Measurements from ENCODE around the gene ADRA2B.
"Not testable (repeated sequence)": the region's sequence is repeated elsewhere in the genome, so short reads cannot be mapped to it uniquely, and the experiment has no call there.

Gene ADRA2B

GRCh38 chr2:96088340-96089335 is 27.7 kb downstream of the ADRA2B start:
- DNase-seq (ENCODE audit: low read depth), result no peak

DNA sequence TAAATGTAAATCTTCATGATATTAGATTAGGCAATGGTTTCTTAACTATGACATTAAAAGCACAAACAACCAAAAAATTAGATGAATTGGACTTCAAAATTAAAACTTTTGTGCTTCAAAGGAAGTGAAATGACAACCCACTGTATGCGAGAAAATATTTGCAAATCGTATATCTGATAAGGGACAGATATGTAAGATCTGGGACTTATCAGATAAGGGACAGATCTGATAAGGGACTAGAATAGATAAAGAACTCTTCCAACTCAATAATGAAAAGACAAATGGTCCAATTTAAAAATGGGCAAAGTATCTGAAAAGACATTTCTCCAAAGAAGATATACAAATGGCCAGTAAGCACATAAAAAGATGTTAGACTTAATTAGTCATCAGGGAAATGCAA is 29.2 kb downstream of the ADRA2B start:
- no peak for DNase-seq (ENCODE audit: low read depth)

- DNase-seq (ENCODE audit: low read depth), result no peak
Observed at GRCh38 chr2:96085541-96086355, 30.6 kb downstream of the ADRA2B start.

DNA sequence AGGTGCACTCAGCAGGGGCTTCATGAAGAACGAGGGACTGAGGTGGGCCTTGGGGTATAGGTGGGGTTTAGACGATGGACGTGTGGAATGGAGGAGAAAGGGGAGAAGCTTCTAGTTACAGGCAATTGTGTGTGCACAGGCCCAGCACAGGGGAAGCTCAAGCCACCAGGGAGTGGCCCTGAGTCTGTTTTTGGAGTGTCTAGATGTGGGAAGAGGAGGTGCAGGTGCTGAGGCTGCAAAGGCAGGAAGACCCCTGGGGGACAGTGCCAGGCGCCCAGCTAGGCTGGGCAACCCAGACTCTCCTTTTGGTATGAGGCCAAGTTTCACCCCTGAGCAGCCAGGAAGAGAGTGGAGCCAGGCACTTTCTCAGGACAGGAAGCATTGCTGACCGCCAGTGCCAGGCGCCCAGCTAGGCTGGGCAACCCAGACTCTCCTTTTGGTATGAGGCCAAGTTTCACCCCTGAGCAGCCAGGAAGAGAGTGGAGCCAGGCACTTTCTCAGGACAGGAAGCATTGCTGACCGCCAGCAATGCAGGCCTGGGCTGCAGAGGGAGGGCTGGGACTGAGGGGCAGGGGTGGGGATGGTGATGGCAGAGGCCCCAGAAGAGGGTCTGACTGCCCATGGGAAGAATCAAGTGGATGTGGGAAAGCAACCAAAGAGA is 31.4 kb downstream of the ADRA2B start:
- DNase-seq (ENCODE audit: low read depth), result not testable (repeated sequence)

DNA sequence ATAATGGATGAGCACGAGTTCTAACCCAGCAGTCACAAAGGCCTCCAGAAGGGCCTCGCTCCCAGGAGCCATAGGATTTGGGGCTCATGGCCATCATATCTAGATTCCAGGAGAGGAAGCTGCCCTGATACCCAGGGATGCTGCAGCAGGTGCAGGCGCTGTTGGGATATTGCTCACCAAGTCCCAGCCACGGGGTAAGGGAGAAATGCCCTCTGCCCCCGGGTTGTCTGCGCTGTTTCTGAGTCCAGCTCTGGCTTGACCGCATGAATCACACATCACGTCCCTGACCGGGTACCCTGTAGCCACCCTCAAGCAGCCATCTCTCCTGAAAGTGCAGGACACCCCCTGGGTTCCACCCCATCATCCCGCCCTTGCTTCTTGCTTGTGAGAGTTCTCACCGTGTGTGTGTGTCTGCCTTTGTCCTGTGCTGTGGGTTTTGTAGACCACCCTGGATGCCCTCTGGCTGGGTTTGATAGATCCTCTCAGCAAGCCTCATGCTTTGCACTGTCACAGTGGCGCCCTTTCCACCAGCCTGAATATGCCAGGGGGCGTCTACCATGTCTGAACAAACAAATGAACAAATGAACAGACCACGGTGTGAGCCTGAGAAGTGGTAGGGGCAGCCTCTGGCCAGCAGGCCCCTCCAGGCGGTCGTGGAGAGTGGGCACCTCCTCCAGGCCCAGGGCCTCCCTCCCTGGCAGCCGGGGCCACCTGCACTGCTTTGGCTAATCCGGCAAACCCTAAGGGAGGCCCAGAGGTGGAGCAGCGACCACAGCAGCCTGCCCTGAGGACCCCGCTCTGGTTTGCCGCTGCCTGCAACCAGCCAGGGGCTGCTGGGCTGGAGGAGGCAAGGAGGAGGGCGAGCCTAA is 32.1 kb downstream of the ADRA2B start:
- no peak for DNase-seq (ENCODE audit: low read depth)

DNA sequence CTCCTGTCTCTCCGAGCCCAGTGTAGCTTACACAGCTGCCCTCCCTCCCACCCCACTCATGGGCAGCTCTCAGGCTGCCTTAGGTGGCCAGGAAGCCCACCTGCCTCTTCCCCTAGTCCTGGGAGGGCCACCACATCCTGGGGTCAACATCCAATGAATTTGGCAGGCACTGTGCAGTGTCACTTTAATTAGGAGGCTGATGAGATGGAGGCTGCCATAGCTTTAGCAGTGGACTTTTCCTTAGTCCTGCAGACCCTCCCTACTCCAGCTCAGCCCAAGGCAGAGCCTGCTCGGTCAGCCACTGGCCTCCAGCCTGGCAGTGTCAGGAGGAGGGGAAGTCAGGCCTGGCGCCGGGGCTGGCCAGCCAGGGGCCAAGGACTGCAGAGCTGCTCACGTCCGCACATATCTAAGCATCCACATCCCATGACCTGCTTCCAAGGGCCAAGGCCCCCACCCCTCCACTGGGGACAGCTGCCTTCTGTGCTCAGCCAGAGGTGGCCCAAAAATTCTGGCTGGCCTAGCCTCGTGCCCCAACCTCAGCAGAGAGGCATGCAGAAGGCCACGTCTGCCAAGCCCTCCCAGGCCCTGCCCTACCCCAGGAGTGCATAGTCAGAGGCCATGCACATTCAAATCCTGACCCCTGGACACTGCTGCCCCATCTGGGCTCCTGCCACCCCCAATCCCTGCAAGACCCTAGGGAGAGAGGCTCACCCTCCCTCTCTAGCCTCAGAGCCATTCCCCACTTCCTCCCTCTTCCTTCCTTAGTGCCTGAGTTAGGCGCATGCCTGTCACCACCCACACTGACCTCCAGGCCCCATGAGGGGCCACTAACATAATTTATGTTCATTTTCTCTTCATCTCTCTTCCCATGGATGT is 33.1 kb downstream of the ADRA2B start:
- DNase-seq (ENCODE audit: low read depth), result no peak

DNA sequence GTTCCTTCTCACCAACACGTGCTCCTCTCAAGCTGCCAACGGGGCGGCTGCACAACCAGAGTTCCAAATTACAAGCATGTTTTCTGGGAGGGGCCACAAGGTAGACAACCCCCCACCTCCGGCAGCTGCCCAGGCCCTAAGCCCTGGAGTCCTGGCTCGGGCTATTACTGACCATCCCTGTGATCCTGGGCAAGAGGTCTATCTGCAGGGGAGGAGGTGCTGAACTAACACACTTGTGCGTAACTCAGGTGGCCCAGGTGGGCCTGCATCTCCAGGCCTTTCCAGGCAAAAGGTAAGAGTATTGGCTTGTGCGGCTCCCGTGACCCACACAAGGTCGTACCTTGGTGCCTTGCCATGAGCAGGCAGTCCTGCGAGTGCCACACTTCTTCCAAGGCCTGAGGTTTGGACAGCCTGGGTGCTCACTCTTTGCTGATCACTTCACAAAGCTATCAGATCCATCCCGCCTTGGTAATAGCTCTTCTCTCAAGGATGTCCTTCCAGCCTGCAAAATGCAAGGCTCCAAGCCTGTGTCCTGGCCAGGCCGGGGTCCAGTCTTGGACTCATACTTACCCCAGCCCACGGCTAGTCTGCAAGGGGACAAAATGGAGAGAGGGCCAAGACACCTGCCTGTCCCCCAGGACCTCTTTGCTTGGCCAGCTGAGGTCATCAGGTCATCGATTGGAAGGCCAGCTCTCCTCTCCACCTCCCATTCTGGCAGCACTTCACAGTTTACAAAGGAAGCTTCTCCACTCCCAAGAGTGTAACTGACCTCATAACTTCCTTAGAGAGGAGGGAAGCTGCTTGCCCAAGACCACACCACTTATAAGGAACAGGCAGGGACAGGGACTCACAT is 33.9 kb downstream of the ADRA2B start:
- no peak for DNase-seq (ENCODE audit: low read depth)

DNA sequence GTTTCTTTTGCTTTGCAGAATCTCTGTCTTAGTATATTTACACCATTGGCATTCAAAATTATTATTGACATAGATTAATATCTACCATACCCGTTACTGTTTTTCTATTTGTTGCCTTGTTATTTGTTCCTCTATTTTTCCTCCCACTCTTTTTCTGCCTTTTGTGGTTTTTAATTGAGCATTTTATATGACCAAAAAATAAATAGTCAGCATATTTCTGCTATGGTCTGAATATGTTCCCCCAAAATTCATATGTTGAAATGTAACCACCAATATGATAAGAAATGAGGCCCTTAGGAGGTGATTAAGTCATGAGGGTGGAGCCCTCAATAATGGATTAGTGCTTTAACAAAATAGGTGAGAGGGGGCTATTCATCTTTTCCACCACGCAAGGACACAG is 35.3 kb downstream of the ADRA2B start:
- no peak for DNase-seq (ENCODE audit: low read depth)

DNA sequence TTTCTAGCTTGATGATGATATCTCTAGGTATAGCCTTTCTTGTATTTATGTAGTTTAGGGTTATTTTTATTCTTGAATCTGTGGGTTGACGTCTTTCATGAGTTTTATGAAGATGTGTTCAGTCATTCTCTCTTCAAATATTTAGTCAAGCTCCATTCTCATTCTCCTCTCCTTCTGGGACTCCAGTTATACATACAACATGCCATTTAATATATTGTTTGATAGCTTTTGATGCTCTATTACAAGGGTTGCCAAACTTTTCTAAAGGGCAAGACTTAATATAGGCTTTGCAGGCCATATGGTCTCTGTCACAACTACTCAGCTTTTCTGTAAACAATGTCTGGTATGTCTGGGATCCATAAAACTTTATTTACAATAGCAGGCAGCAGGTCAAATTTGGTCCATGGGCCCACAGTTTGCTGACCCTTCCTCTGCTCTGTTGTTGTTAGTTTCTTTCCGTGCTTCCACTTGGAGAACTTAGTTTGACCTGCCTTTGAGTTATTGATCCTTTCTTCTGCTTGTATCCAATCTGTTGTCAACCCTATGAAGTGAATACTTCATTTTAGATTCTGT is 41.1 kb downstream of the ADRA2B start:
- DNase-seq (ENCODE audit: low read depth), result no peak

DNA sequence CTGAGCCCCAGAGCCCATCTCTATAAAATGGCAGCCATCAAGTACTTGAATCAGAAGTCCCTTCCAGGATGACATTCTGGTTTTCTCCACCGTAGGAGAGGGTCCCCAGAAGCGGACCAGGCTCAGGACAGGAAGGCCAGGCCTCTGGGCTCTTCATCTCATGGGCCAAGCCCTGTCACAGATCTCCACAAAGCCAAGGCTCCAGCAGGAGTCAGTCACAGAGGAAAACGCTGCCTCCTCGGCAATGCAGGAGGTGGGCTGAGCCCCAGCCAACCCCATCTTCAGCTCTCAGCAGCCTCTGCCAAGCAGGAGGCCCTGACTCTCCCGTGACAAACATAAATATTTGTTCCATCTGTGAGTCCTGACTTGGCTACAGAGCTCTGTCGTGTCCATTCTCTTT is 42.2 kb downstream of the ADRA2B start:
- no peak for DNase-seq (ENCODE audit: low read depth)

GRCh38 chr2:96073170-96073775 is 43.1 kb downstream of the ADRA2B start:
- no peak for DNase-seq (ENCODE audit: low read depth)

DNA sequence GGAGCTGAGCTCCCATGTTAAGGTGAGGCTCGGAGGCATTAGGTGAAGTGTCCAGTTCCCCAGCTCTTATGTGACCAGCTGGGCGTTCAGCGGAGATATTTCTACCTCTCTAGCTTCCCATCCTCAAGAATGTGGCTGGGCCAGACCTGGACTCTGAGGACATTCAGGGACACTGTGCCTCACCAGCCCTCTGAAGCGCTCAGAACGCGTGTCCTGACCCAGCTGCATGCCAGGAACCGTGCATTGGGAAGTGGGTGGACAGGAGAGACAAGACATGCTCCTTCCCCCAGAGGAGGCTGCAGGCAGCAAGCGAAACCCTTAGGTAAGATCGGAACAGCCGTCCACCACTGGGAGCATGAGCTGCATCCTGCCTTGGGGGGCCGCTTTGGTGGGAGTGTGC is 43.6 kb downstream of the ADRA2B start:
- no peak for DNase-seq (ENCODE audit: low read depth)

DNA sequence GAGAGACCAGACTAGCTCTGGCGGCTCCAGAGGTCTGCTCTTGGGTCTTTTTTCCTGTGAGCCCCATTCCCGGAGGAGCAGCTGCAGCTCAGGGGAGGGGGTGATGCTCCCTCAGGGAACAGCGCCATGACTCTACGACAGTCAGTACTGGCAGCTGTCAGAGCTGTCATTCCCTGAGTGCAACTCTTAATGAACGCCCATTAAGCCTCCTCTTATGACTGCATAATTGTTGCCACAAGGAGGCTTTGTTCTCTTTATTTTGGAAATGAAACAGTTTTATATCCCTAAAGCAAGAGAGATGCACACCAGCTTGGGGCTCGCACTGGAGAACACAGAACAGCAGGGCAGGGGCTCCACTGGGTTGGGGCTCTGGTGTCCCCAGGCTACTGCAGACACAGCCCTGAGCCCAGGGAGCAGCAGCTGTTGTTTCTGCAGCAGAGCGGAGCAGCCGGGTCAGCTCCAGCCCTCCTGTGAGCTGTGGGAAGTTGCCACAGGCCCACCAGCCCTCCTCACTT is 44.3 kb downstream of the ADRA2B start:
- not testable (repeated sequence) for DNase-seq (ENCODE audit: low read depth)

DNA sequence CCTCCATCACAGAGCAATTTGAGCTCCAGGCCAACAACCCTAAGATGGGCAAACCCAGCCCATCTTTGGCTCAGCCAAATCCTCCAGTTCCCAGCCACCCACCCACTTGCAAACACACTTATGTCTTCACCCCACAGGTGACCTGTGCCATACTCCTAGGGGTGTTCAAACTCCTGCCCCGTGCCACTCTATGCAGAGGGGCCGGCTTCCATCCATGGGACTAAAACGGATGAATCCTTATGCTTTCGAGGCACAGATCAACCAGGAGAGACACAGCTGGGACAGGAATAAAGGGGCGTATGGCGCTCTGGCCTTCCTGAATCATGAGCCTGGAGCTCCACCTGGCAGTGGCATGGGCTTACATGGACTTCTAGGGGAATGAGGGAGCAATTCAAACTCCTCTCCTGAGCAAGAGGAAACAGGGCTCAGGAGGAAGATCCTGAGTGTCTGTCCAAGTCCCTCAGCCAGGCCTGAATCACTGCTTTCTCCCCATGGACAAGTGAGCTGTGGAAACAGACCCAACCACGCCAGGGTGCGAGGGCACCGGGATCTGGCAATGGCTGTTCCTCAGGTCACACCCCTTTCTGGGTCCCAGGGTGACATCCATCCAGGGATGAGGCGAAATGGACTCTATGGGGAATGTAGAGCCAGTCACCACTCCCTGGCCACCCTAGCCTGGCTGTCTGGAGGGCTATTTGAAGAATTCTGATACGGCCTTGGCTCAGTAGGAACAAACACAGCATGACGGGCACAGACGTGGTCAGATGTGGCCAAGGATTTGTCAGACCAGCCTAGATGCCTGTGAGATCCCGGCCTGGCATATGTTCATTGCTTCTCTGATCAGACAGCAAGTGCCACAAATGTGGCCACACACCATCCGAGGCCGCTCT is 45.0 kb downstream of the ADRA2B start:
- DNase-seq (ENCODE audit: low read depth), result not testable (repeated sequence)

- not testable (repeated sequence) for DNase-seq (ENCODE audit: low read depth)
Observed at GRCh38 chr2:96070351-96070750, 46.0 kb downstream of the ADRA2B start.

- DNase-seq (ENCODE audit: low read depth), result not testable (repeated sequence)
Observed at GRCh38 chr2:96069878-96070277, 46.5 kb downstream of the ADRA2B start.

- not testable (repeated sequence) for DNase-seq (ENCODE audit: low read depth)
Observed at GRCh38 chr2:96067902-96068581, 48.3 kb downstream of the ADRA2B start.
